GM12878 (cell line): Measurements from ENCODE around the gene RGCC. TPM values are rescaled to one million over a fixed set of nuclear protein-coding genes. Genes with fewer than 3 reads are reported as not detected.

Experiments used
- ATAC-seq: fragments of 200-7000 bp; cut with Tn5 transposase; 3 replicates; pipeline ENCODE4 v1.9.1; 2020; ENCODE audit warnings: mild to moderate bottlenecking, moderate library complexity
- BruUV-seq: library from RNA; stranded (reverse); fragments of 400-500 nt; replicated peaks from 2 replicates; lab custom pipeline; 2021; lab: Mats Ljungman, UMichigan
- CTCF ChIA-PET: fragments of 300-600 bp; sonication (Branson Sonifier 250); formaldehyde crosslinking; extraction: SDS; loops from one replicate; lab custom pipeline; 2021; ENCODE audit warnings: inconsistent platforms; lab: Yijun Ruan, JAX
- POLR2A ChIA-PET: fragments of 350-600 bp; formaldehyde crosslinking; extraction: SDS; loops from one replicate; lab custom pipeline; 2021; ENCODE audit warnings: inconsistent platforms; lab: Charles Lee
- RAD21 ChIA-PET: fragments of 300-600 bp; sonication (Branson Sonifier 250); formaldehyde crosslinking; loops from one replicate; lab custom pipeline; 2023; ENCODE audit warnings: antibody characterized with exemption; ENCODE audit not compliant: unreplicated experiment; lab: Charles Lee
- SMC1A ChIA-PET: fragments of 300-600 bp; sonication (Branson Sonifier 250); formaldehyde crosslinking; loops from one replicate; lab custom pipeline; 2023; ENCODE audit not compliant: unreplicated experiment, uncharacterized antibody; lab: Charles Lee
- DNase-seq: peaks from one replicate; pipeline ENCODE4 v3.0.0-alpha.2; 2011; ENCODE audit warnings: low read depth, low spot score
- FAIRE-seq: peaks from 3 replicates; lab custom pipeline; 2011; peaks lifted over from hg19 to GRCh38; lab: Jason Lieb, UNC
- H2AFZ ChIP-seq: 2 replicates; pipeline ENCODE4 v1.6.0; 2011; ENCODE audit warnings: low read depth, low read length, control low read depth; ENCODE audit not compliant: control insufficient read depth
- H3K27ac ChIP-seq: 2 replicates; pipeline ENCODE4 v1.5.1; 2011; ENCODE audit warnings: control low read depth; ENCODE audit not compliant: control insufficient read depth, insufficient read depth
- H3K27me3 ChIP-seq, 2 experiments: replicated peaks in 1 of 2; 2 replicates each; pipeline versions ENCODE4 v1.6.0 to v1.6.1; 2011; ENCODE audit warnings: low read length in 1 of 2; ENCODE audit not compliant: control insufficient read depth in 2 of 2, insufficient read depth in 2 of 2
- H3K36me3 ChIP-seq, 2 experiments: 2 replicates each; pipeline ENCODE4 v1.5.1; 2011; ENCODE audit warnings: low read length in 1 of 2; ENCODE audit not compliant: control insufficient read depth in 2 of 2, insufficient read depth in 2 of 2
- H3K4me1 ChIP-seq: 2 replicates; pipeline ENCODE4 v1.6.1; 2011; ENCODE audit warnings: mild to moderate bottlenecking, low read length, moderate library complexity, mixed read lengths; ENCODE audit not compliant: control insufficient read depth, insufficient read depth
- H3K4me2 ChIP-seq: 2 replicates; pipeline ENCODE4 v1.6.0; 2011; ENCODE audit warnings: control low read depth; ENCODE audit not compliant: control insufficient read depth, insufficient read depth
- H3K4me3 ChIP-seq: fragments of 200-600 bp; sonication (generic); 2 replicates; pipeline ENCODE4 v1.5.1; 2016
- H3K79me2 ChIP-seq: 2 replicates; pipeline ENCODE4 v1.6.0; 2011; ENCODE audit warnings: low read length; ENCODE audit not compliant: control insufficient read depth, insufficient read depth
- H3K9ac ChIP-seq: 2 replicates; pipeline ENCODE4 v1.8.0; 2011; ENCODE audit warnings: low read length, control low read depth, mixed read lengths; ENCODE audit not compliant: control insufficient read depth, insufficient read depth
- H3K9me3 ChIP-seq: replicated peaks from 3 replicates; pipeline ENCODE4 v1.5.1; 2011; ENCODE audit warnings: mild to moderate bottlenecking, low read length; ENCODE audit not compliant: control insufficient read depth, insufficient read depth
- H4K20me1 ChIP-seq: 2 replicates; pipeline ENCODE4 v1.6.0; 2011; ENCODE audit not compliant: control insufficient read depth, insufficient read depth
- SREBF2 ChIP-seq: IDR thresholded peaks from 2 replicates; pipeline ENCODE4 v1.6.1; 2012; ENCODE audit warnings: mild to moderate bottlenecking, low read length
- ZNF384 ChIP-seq: IDR thresholded peaks from 2 replicates; pipeline ENCODE4 v1.6.1; 2012; ENCODE audit warnings: low read depth, mild to moderate bottlenecking, low read length, improper control_type of control experiment, borderline replicate concordance
- WGBS: methylation state at CpG from one replicate; pipeline ENCODE4 v1.1.6; 2016; ENCODE audit warnings: low lambda C conversion rate; ENCODE audit not compliant: insufficient replicate concordance, insufficient coverage; ENCODE audit errors: missing lambda C conversion rate; 5-methylcytosine and 5-hydroxymethylcytosine counted together
- in situ Hi-C: fragments of 300-500 bp; cut with MboI; formaldehyde crosslinking; loops from 9 replicates; pipeline ENCODE4 v1.14.3; 2018; ENCODE audit warnings: mixed read lengths
- intact Hi-C: fragments of 100-400 bp; cut with micrococcal nuclease; formaldehyde crosslinking; loops from one replicate; pipeline ENCODE4 v1.14.2; 2022; ENCODE audit not compliant: unreplicated experiment
- polyA plus RNA-seq, 11 experiments: library from polyadenylated mRNA; depleted of rRNA in 4 of 11; unstranded in 6 of 11; stranded (reverse) in 5 of 11; fragments of >200 nt; fragmentation: Nextera tagmentation in 4 of 11; fragmentation: Illumina TruSeq in 1 of 11; extraction: Ambion mirVana in 4 of 11; extraction: Trizol in 1 of 11; gene quantifications; 1 replicate in 1 of 11; 2 replicates in 10 of 11; pipeline versions ENCODE4 v1.2.1 to v1.2.3, GENCODE V29; 2011 to 2016; ENCODE audit warnings: inconsistent platforms in 2 of 11, missing spikeins in 2 of 11, low read depth in 1 of 11
- total RNA-seq, 4 experiments: library from RNA; depleted of rRNA in 3 of 4; stranded (reverse); fragments of >200 nt in 3 of 4; fragmentation: Illumina TruSeq in 1 of 4; extraction: Trizol in 1 of 4; gene quantifications; 2 replicates each; pipeline versions ENCODE4 v1.2.1 to v1.2.3, GENCODE V29; 2013 to 2021
- TF ChIP-seq, protein P1 (sequence below): IDR thresholded peaks from 2 replicates; pipeline ENCODE4 v1.6.1; 2012; ENCODE audit warnings: low read depth, low read length, improper control_type of control experiment
- TF ChIP-seq, protein P2 (sequence below): fragments of 450-650 bp; IDR thresholded peaks from 2 replicates; pipeline ENCODE4 v1.6.1; 2016; ENCODE audit warnings: mild to moderate bottlenecking, moderate library complexity, borderline replicate concordance

Gene RGCC
- total and polyA plus RNA-seq, 10 of the 15 experiments (the other 5 are each of a cell fraction or from before 2014, with no cell fraction given), result 0.41 to 19.4 (median 9.9) TPM

DNA sequence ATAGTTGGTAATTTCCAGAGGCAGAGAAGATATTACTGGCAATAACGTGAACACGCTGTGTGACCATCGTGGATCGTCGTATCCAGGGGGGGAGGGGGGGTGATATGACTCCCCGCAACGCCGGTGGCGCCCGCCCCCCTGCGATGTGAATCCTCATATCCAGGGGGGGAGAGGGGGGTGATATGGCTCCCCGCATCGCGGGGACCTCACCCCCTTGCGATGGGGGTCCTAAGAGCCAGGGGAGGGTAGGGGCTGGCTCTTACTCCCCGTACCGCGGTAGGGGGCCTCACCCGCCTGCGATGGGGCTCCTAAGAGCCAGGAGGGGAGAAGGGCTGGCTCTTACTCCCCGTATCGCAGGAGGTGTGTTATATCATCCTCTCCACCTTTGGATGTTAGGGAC, 31.3 kb upstream of the RGCC start:
- no peaks in the 10 kb centered on the region for H3K36me3 ChIP-seq
- ATAC-seq (no peak), DNase-seq (no peak), FAIRE-seq (no peak)
- no peak overlapping the region for H3K9ac ChIP-seq
- intact Hi-C loops, result no loop called here
- 82% methylated on average over 10 of the region's 22 CpGs for WGBS
- no peak overlapping the region for H3K4me3 ChIP-seq
- H3K4me1 ChIP-seq, result no peaks in the 10 kb centered on the region
- BruUV-seq, result no TSS peak
- H3K27ac ChIP-seq, result no peak overlapping the region
- no peaks in the 10 kb centered on the region for H3K9me3 ChIP-seq
- no peak overlapping the region for H2AFZ ChIP-seq
- no peak overlapping the region for H3K4me2 ChIP-seq
- H4K20me1 ChIP-seq, result no peaks in the 10 kb centered on the region
- CTCF ChIA-PET, result no interaction called here
- RAD21 ChIA-PET, result no interaction called here
- H3K79me2 ChIP-seq, result no peaks in the 10 kb centered on the region
- in situ Hi-C loops, result no loop called here
- TF ChIP-seq, protein P1, sequence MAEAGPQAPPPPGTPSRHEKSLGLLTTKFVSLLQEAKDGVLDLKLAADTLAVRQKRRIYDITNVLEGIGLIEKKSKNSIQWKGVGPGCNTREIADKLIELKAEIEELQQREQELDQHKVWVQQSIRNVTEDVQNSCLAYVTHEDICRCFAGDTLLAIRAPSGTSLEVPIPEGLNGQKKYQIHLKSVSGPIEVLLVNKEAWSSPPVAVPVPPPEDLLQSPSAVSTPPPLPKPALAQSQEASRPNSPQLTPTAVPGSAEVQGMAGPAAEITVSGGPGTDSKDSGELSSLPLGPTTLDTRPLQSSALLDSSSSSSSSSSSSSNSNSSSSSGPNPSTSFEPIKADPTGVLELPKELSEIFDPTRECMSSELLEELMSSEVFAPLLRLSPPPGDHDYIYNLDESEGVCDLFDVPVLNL, result no peak
- TF ChIP-seq SREBF2 (no peak), ZNF384 (no peak)
- TF ChIP-seq, protein P2, sequence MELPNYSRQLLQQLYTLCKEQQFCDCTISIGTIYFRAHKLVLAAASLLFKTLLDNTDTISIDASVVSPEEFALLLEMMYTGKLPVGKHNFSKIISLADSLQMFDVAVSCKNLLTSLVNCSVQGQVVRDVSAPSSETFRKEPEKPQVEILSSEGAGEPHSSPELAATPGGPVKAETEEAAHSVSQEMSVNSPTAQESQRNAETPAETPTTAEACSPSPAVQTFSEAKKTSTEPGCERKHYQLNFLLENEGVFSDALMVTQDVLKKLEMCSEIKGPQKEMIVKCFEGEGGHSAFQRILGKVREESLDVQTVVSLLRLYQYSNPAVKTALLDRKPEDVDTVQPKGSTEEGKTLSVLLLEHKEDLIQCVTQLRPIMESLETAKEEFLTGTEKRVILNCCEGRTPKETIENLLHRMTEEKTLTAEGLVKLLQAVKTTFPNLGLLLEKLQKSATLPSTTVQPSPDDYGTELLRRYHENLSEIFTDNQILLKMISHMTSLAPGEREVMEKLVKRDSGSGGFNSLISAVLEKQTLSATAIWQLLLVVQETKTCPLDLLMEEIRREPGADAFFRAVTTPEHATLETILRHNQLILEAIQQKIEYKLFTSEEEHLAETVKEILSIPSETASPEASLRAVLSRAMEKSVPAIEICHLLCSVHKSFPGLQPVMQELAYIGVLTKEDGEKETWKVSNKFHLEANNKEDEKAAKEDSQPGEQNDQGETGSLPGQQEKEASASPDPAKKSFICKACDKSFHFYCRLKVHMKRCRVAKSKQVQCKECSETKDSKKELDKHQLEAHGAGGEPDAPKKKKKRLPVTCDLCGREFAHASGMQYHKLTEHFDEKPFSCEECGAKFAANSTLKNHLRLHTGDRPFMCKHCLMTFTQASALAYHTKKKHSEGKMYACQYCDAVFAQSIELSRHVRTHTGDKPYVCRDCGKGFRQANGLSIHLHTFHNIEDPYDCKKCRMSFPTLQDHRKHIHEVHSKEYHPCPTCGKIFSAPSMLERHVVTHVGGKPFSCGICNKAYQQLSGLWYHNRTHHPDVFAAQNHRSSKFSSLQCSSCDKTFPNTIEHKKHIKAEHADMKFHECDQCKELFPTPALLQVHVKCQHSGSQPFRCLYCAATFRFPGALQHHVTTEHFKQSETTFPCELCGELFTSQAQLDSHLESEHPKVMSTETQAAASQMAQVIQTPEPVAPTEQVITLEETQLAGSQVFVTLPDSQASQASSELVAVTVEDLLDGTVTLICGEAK, result no peak
- SMC1A ChIA-PET, result no interaction called here
- POLR2A ChIA-PET, result no interaction called here
- H3K27me3 ChIP-seq, result no peaks in the 10 kb centered on the region
